Activated CD8-positive, alpha-beta memory T cell treated with anti-CD3 and anti-CD28 coated beads, Interleukin-2, amount 10 ng/mL, durations not matched to agents 7 days and 5 days (primary cell): ENCODE data around the gene FSD1L. TPM values are rescaled to one million over a fixed set of nuclear protein-coding genes. Genes with fewer than 3 reads are reported as not detected.
A peak's percentile ranks its signal among the peaks of the same experiment; 100 is the strongest.

Experiments used
- ATAC-seq: fragments of 150-1000 bp; cut with Tn5 transposase; one replicate; pipeline ENCODE4 v1.10.0; 2021; ENCODE audit warnings: moderate library complexity
- CTCF ChIA-PET: fragments of 350-600 bp; sonication (Branson Sonifier 250); formaldehyde crosslinking; loops from one replicate; lab custom pipeline; 2021; ENCODE audit warnings: antibody characterized with exemption; lab: Charles Lee
- DNase-seq: peaks from one replicate; pipeline ENCODE4 v3.0.0-alpha.2; 2020
- H3K27ac Mint-ChIP-seq: one replicate; pipeline ENCODE4 v1.8.0; 2021; ENCODE audit warnings: mild to moderate bottlenecking, mixed read lengths
- H3K27me3 Mint-ChIP-seq: one replicate; pipeline ENCODE4 v1.8.0; 2021; ENCODE audit warnings: mixed read lengths
- H3K36me3 Mint-ChIP-seq: one replicate; pipeline ENCODE4 v1.8.0; 2021; ENCODE audit warnings: mild to moderate bottlenecking, mixed read lengths
- H3K4me1 Mint-ChIP-seq: one replicate; pipeline ENCODE4 v1.8.0; 2021; ENCODE audit warnings: mixed read lengths
- H3K4me3 Mint-ChIP-seq: one replicate; pipeline ENCODE4 v1.8.0; 2021; ENCODE audit warnings: mild to moderate bottlenecking, moderate library complexity, mixed read lengths
- H3K9me3 Mint-ChIP-seq: one replicate; pipeline ENCODE4 v1.8.0; 2022; ENCODE audit warnings: low read depth, mixed read lengths
- total RNA-seq, 2 experiments: library from RNA; stranded (reverse); gene quantifications; one replicate each; pipeline ENCODE4 v1.2.3, GENCODE V29; 2021

FSD1L gene
- 1 to 10 TPM; 6.3 to 9.2 TPM for total RNA-seq

DNA sequence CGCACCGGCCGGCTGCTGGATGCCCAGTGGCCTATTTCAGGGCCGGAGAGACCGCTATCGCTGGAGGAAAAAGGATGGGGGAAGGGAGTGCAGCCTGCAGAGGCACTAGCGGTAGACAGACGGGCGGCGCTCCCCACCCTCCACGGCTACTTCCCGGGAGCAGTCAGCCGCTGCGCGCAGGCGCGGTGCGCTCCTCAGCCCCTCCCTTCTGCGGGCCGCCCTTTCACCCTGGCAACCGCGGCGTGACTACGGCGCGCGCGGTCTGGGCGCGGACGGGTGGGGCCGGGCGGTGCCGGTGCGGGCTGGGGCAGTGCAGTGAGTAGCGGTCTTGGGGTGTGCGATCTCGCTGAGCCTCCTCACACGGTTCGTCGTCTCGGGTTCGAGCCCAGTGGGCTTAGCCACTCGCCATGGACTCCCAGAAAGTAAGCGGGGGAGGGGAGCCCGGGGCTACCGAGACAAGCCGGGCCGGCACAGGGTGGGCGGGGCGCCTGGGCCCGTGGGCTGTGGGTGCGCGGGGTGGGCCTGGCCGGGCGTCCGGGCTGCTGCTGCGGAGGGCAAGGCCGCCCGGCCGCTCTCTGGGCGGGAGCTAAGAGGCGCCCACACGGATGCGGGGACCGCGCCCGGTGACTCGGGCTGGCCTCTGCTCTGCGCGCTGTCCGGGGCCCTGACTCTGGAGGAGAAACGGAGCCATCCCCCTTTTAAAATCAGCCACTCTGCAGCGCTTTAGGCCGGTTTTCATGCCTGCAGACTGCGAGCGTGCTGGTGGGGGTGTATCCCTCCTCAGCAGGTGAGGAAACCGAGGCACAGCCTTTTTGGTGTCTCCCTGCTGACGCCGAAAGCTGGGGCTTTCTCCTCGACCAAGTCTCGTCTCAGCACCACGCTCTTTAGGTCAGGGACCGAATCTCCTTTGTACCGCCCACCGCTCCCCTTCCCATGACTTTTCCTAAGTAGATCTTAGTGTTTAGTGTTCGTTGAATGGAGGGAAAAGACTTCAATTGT is at the start of gene FSD1L:
TSS of gene FSD1L (plus strand) at position 221 of the 999 bp plus-strand sequence. CDS start at position 408, 187 bp downstream.
- DNase-seq: peak; percentile 91
- Mint-ChIP-seq H3K4me3 (peak within 1 kb of the TSS; percentile 86), H3K27ac (peak within 1 kb of the TSS; percentile 63), H3K4me1 (peaks cover 29% of the 10 kb centered on the region), H3K27me3 (no peaks in the 10 kb centered on the region), H3K9me3 (no peaks in the 10 kb centered on the region), H3K36me3 (no peaks in the 10 kb centered on the region)
- peak; percentile 94 for ATAC-seq
- CTCF ChIA-PET: interaction anchor here (1.4 kb wide), 1 partner anchor 33 kb away, joined by 4 read pairs; no protein-coding TSS in a partner anchor

GRCh38 chr9:105399117-105399516 is 48.7 kb upstream of the FSD1L start:
- Mint-ChIP-seq H3K27me3 (peaks cover 64% of the 10 kb centered on the region), H3K9me3 (no peaks in the 10 kb centered on the region)
- CTCF ChIA-PET: no interaction called here

DNA sequence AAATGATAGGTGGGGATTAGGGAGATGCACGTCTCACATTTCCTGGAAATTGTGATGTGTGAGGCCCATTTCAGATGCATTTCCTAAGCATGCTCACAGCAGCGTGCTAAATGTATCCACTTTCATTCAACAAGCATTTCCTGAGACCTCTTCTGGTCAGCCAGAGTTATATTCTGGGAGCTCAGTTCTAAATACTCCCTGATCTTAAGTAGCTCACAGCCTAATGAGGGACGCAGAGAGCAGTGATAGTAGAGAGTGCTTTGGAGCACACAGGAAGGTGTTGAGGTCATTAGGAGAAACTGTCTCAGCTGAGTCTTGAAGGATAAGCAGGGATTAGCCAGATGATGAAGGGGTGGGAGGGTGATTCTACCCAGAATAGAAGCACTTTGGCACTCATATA is 46.2 kb upstream of the FSD1L start:
- CTCF ChIA-PET: interaction anchor here (0.9 to 1.2 kb wide), 2 partner anchors 16 to 41 kb away, joined by 3 read pairs; no protein-coding TSS in a partner anchor
- no peak for ATAC-seq
- Mint-ChIP-seq H3K4me3 (no peak overlapping the region), H3K36me3 (peaks cover 7% of the 10 kb centered on the region), H3K9me3 (peaks cover under 1% of the 10 kb centered on the region), H3K27ac (no peak overlapping the region), H3K4me1 (peaks cover 35% of the 10 kb centered on the region), H3K27me3 (peaks cover 74% of the 10 kb centered on the region)
- no peak for DNase-seq

More at GRCh38 chr9:105399117-105399516, 48.7 kb upstream of the FSD1L start:
- no peak for ATAC-seq
- no peak for DNase-seq
- peaks cover 11% of the 10 kb centered on the region for H3K4me1 Mint-ChIP-seq
- H3K36me3 Mint-ChIP-seq: no peaks in the 10 kb centered on the region
- no peak overlapping the region for H3K4me3 Mint-ChIP-seq
- H3K27ac Mint-ChIP-seq: no peak overlapping the region

DNA sequence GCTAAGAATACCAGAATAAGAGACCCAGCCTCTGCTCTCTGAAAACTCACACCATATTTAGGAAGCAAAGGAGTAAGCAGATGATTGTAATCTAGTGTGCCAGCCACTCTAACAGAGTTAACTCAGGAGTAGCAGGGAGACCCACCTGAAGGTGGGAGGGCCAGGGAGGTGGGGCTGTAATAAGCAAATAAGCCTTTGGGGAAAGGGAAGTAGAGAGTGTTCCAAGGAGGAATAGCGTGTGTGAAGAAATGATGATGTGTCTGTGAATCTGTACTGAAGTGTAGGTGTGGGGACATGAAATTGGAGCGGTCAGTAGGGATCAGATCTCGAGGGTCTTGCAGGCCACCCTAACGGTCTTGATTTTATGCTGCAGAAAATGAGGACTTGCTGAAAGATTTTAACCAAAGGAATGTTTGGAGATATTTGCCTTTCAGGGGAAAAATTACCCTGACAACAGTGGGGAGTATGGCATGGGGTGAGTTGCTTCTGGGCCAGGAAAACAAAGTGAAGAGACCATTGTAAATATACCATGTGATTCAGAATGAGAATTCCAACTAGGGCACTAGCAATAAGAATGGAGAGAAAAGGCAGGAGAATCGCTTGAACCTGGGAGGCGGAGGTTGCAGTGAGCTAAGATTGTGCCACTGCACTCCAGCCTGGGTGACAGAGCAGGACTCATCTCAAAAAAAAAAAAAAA is 44.1 kb upstream of the FSD1L start:
- ATAC-seq (no peak), DNase-seq (no peak)
- Mint-ChIP-seq H3K9me3 (peaks cover 3% of the 10 kb centered on the region), H3K36me3 (peaks cover 14% of the 10 kb centered on the region), H3K4me3 (no peak overlapping the region), H3K4me1 (peaks cover 38% of the 10 kb centered on the region), H3K27ac (no peak overlapping the region), H3K27me3 (peaks cover 69% of the 10 kb centered on the region)
- CTCF ChIA-PET: interaction anchor here (1.1 kb wide), 1 partner anchor 11 kb away, joined by 4 read pairs; no protein-coding TSS in a partner anchor

- H3K4me1 Mint-ChIP-seq: peaks cover 38% of the 10 kb centered on the region
- DNase-seq: peak; percentile 84
These were observed 42.2 kb upstream of the FSD1L start for GRCh38 chr9:105405514-105406131.

DNA sequence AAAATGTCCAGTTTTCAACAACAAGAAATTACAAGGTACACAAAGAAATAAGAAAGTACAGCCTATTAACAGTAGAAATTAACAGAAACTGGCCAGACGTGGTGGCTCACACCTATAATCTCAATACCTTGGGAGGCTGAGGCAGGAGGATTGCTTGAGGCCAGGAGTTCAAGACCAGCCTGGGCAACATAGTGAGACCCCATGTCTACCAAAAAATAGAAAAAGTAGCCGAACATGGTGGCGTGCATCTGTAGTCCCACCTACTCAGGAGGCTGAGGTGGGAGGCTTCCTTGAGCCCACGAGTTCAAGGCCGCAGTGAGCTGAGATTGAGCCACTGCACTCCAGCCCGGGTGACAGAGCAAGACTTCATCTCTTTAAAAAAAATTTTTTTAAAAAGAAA is 41.5 kb upstream of the FSD1L start:
- ATAC-seq: no peak
- peaks cover 9% of the 10 kb centered on the region for H3K9me3 Mint-ChIP-seq
- peaks cover 78% of the 10 kb centered on the region for H3K27me3 Mint-ChIP-seq
- peaks cover 19% of the 10 kb centered on the region for H3K36me3 Mint-ChIP-seq
- H3K4me3 Mint-ChIP-seq: peak overlapping the region; percentile 65
- no peak for DNase-seq
- CTCF ChIA-PET: interaction anchor here (1.0 to 2.0 kb wide), 5 partner anchors 9 to 415 kb away, joined by 3 to 12 read pairs (median 3); partner anchors contain the start of gene SLC44A1
- H3K4me1 Mint-ChIP-seq: peaks cover 38% of the 10 kb centered on the region
- H3K27ac Mint-ChIP-seq: peak overlapping the region; percentile 88

More at GRCh38 chr9:105405514-105406131, 42.2 kb upstream of the FSD1L start:
- Mint-ChIP-seq H3K27me3 (peaks cover 74% of the 10 kb centered on the region), H3K27ac (peak overlapping the region; percentile 88), H3K4me3 (peak overlapping the region; percentile 65), H3K9me3 (peaks cover 6% of the 10 kb centered on the region), H3K36me3 (peaks cover 18% of the 10 kb centered on the region)
- peak; percentile 91 for ATAC-seq
- CTCF ChIA-PET: interaction anchor here (0.7 to 2.0 kb wide), 7 partner anchors 10 to 476 kb away, joined by 3 to 12 read pairs (median 3); partner anchors contain the start of gene SLC44A1

- no peak for ATAC-seq
- CTCF ChIA-PET: interaction anchor here (0.6 to 5.0 kb wide), 4 partner anchors 168 to 550 kb away, joined by 4 to 24 read pairs (median 16); partner anchors contain the start of gene SLC44A1
- Mint-ChIP-seq H3K4me1 (peaks cover 16% of the 10 kb centered on the region), H3K9me3 (peaks cover 12% of the 10 kb centered on the region), H3K36me3 (peaks cover 8% of the 10 kb centered on the region), H3K4me3 (no peak overlapping the region), H3K27ac (no peak overlapping the region), H3K27me3 (peaks cover 55% of the 10 kb centered on the region)
- DNase-seq: no peak
These were observed 34.3 kb upstream of the FSD1L start for GRCh38 chr9:105413525-105413924.

DNA sequence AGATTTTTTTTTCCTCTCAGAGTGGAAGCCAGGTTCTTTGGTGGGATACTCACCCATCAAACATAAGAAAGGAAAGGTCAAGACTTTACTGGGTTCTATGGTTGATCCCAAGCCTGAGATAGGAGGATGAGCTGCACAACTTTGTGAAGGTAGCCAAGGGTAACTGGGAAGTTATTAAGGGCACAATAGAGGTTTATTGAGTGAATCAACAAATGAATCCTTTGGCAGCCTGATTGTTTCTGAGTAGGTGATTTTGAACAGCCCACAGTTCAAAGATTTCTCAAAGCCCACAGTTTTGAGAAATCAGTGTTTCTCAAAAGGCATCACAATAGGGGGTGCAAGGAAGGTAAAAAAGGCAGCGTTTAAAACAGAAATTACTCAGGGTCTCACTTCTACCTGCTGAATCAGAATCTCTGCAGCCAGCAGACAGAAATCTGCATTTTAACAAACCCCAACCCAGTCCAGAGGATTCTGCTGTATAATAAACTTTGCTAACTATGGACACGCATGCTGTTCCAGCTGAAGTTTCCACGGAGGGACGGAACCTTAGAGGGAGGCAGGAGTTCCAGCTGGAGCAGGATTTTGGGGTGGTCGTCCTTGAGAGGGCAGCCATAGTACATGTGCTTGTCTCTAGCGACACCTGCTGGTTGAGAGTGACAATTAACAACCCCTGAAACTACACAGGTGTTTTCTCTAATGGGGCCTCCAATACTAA is 32.7 kb upstream of the FSD1L start:
- CTCF ChIA-PET: interaction anchor here (0.7 to 5.0 kb wide), 14 partner anchors 9 to 551 kb away, joined by 3 to 24 read pairs (median 4); partner anchors contain the start of genes ABCA1 and SLC44A1

GRCh38 chr9:105415662-105415980 is 32.2 kb upstream of the FSD1L start:
- no peak for ATAC-seq
- Mint-ChIP-seq H3K27me3 (peaks cover 40% of the 10 kb centered on the region), H3K27ac (no peak overlapping the region)

More for the DNA sequence above, 32.7 kb upstream of the FSD1L start:
- ATAC-seq (peak; percentile 87), DNase-seq (peak; percentile 73)
- no peak overlapping the region for H3K4me3 Mint-ChIP-seq
- H3K27ac Mint-ChIP-seq: no peak overlapping the region
- peaks cover 45% of the 10 kb centered on the region for H3K27me3 Mint-ChIP-seq
- peaks cover 8% of the 10 kb centered on the region for H3K36me3 Mint-ChIP-seq
- H3K9me3 Mint-ChIP-seq: peaks cover 10% of the 10 kb centered on the region
- peaks cover 16% of the 10 kb centered on the region for H3K4me1 Mint-ChIP-seq

DNA sequence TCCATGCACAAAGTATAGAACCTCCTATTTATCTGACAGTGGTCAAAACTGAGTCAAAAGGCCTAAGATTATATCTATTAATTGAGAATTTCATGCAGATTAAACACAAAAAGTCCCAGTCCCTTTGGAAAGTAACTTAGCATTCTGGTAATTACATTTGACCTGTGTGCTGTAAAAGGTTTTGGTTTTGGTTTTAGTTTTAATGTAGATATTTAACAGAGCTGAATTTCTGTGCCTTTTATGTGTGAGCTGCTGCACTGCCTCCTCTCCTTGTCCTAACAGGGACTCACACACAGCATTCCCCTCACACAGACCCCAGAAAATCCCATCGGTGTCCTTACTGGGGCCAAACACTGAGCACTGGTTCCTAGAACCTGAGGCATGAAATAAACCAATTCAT is 31.0 kb upstream of the FSD1L start:
- DNase-seq (no peak), ATAC-seq (peak; percentile 54)
- CTCF ChIA-PET: interaction anchor here (1.5 to 4.4 kb wide), 2 partner anchors 490 to 553 kb away, joined by 3 to 24 read pairs; no protein-coding TSS in a partner anchor
- peaks cover 16% of the 10 kb centered on the region for H3K4me1 Mint-ChIP-seq
- peak overlapping the region; percentile 26 for H3K27ac Mint-ChIP-seq
- peaks cover 2% of the 10 kb centered on the region for H3K9me3 Mint-ChIP-seq
- H3K36me3 Mint-ChIP-seq: no peaks in the 10 kb centered on the region
- no peak overlapping the region for H3K4me3 Mint-ChIP-seq
- peaks cover 30% of the 10 kb centered on the region for H3K27me3 Mint-ChIP-seq

More at GRCh38 chr9:105415662-105415980, 32.2 kb upstream of the FSD1L start:
- peaks cover 5% of the 10 kb centered on the region for H3K36me3 Mint-ChIP-seq
- peaks cover 16% of the 10 kb centered on the region for H3K4me1 Mint-ChIP-seq
- no peak for DNase-seq
- H3K4me3 Mint-ChIP-seq: no peak overlapping the region
- peaks cover 10% of the 10 kb centered on the region for H3K9me3 Mint-ChIP-seq
- CTCF ChIA-PET: interaction anchor here (0.7 to 5.0 kb wide), 15 partner anchors 9 to 552 kb away, joined by 3 to 24 read pairs (median 4); partner anchors contain the start of genes ABCA1 and SLC44A1

DNA sequence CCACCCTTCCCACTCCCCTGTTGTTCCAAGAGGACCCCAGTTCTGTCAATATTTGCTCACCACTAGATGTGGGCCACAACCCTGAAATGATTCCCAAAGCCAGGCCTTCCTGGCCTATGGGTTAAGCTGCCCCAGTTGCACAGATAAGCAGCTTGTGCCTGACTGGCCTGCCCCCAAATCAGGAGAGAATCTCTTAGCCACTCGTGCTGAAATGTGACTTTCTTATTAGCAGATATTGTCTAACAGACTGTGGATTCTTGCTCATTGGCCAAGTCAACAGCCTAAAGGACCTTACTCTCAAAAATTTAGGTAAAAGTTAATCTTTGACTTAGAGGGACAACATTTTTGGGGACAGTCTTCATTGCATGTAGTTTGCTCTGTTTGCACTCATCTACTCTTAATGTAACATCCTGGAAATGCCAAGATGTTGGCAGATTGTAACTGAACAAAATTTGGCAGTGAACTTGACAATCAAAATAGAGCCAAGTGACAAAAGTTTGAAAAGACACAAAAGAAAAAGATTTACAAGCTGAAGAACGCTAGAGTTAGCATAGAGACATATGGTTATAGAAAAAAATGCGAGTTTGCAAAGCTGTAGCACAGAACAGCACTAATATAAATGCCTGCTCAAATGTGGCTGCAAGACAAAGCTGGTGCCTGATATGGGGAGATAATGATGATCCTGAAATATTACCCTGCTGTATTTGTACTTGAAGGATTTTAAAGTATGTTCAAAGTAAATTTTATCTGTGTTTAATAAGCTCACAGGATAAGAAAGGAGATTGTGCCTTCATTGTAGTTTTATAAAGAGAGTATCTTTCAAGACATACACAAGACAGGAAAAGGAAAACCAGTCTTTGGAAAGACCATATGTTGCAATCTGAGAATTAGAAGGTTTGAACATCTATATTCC is 29.0 kb upstream of the FSD1L start:
- CTCF ChIA-PET: interaction anchor here (0.7 to 2.6 kb wide), 3 partner anchors 174 to 835 kb away, joined by 3 to 10 read pairs (median 3); partner anchors contain the start of gene SLC44A1
- Mint-ChIP-seq H3K4me3 (no peak overlapping the region), H3K36me3 (no peaks in the 10 kb centered on the region), H3K27ac (no peak overlapping the region), H3K4me1 (peaks cover 16% of the 10 kb centered on the region), H3K9me3 (no peaks in the 10 kb centered on the region), H3K27me3 (peaks cover 16% of the 10 kb centered on the region)
- no peak for DNase-seq
- ATAC-seq: no peak
